Measurements from ENCODE around the gene ADAP2. TPM values are rescaled to one million over a fixed set of nuclear protein-coding genes. Genes with fewer than 3 reads are reported as not detected.
"Not testable (repeated sequence)": the region's sequence is repeated elsewhere in the genome, so short reads cannot be mapped to it uniquely, and the experiment has no call there.

The ADAP2 gene
- polyA plus RNA-seq, 1 donor = 4.9 TPM

- H3K4me1 ChIP-seq (ENCODE audit: control insufficient read depth, insufficient read depth, low read length); H3K9me3 ChIP-seq (ENCODE audit: control insufficient read depth, low read depth, low read length); H3K4me3 ChIP-seq (ENCODE audit: low read length); H3K27me3 ChIP-seq (ENCODE audit: control insufficient read depth, insufficient read depth, low read length); H3K36me3 ChIP-seq (ENCODE audit: control insufficient read depth, insufficient read depth, low read length); H3K27ac ChIP-seq (ENCODE audit: low read length); DNase-seq: not testable (repeated sequence)
- WGBS (ENCODE audit: insufficient coverage, low lambda C conversion rate) = no CpG with 5 or more reads among the region's 3 CpGs
Measured at GRCh38 chr17:30929861-30930260, 8.1 kb downstream of the ADAP2 start.

DNA sequence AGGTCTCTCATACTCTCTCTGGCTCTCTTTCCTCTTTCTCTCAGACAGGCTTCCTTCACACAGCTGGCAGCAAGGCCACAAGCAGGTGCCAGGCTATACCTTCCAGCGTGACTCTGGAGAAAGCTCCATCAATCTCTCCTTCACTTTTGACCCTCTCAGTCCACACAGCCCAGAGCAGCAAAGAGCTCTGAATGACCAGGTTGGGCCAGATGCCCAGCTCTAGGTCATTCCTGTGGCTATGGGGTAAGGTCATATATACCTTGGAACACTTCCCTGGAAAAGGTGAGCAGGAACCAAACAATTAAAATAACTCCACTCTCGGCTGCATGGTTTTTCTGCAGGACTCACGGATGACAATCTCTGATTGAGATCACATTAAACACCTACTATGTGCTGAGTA lies 8.8 kb downstream of the ADAP2 start:
- H3K36me3 ChIP-seq (ENCODE audit: control insufficient read depth, insufficient read depth, low read length) = no peaks in the 10 kb centered on the region
- H3K27ac ChIP-seq (ENCODE audit: low read length) = no peak overlapping the region
- no peak for DNase-seq
- no peaks in the 10 kb centered on the region for H3K4me1 ChIP-seq (ENCODE audit: control insufficient read depth, insufficient read depth, low read length)
- H3K9me3 ChIP-seq (ENCODE audit: control insufficient read depth, low read depth, low read length) = no peaks in the 10 kb centered on the region
- WGBS (ENCODE audit: insufficient coverage, low lambda C conversion rate) = no CpG with 5 or more reads among the region's 3 CpGs
- H3K4me3 ChIP-seq (ENCODE audit: low read length) = no peak overlapping the region
- peaks cover 2% of the 10 kb centered on the region for H3K27me3 ChIP-seq (ENCODE audit: control insufficient read depth, insufficient read depth, low read length)

- no CpG with 5 or more reads among the region's 8 CpGs for WGBS (ENCODE audit: insufficient coverage, low lambda C conversion rate)
Measured at GRCh38 chr17:30931582-30931981, 9.8 kb downstream of the ADAP2 start.

GRCh38 chr17:30933966-30934365 lies 12.2 kb downstream of the ADAP2 start:
- Histone ChIP-seq H3K4me1 (ENCODE audit: control insufficient read depth, insufficient read depth, low read length) (no peaks in the 10 kb centered on the region), H3K9me3 (ENCODE audit: control insufficient read depth, low read depth, low read length) (no peaks in the 10 kb centered on the region), H3K36me3 (ENCODE audit: control insufficient read depth, insufficient read depth, low read length) (no peaks in the 10 kb centered on the region), H3K27me3 (ENCODE audit: control insufficient read depth, insufficient read depth, low read length) (no peaks in the 10 kb centered on the region), H3K27ac (ENCODE audit: low read length) (no peak overlapping the region), H3K4me3 (ENCODE audit: low read length) (no peak overlapping the region)
- DNase-seq = no peak
- WGBS (ENCODE audit: insufficient coverage, low lambda C conversion rate) = no CpG with 5 or more reads among the region's 5 CpGs

More at GRCh38 chr17:30931582-30931981, 9.8 kb downstream of the ADAP2 start:
- not testable (repeated sequence) for H3K27ac ChIP-seq (ENCODE audit: low read length); H3K4me1 ChIP-seq (ENCODE audit: control insufficient read depth, insufficient read depth, low read length); H3K4me3 ChIP-seq (ENCODE audit: low read length); DNase-seq; H3K27me3 ChIP-seq (ENCODE audit: control insufficient read depth, insufficient read depth, low read length); H3K9me3 ChIP-seq (ENCODE audit: control insufficient read depth, low read depth, low read length); H3K36me3 ChIP-seq (ENCODE audit: control insufficient read depth, insufficient read depth, low read length)

DNA sequence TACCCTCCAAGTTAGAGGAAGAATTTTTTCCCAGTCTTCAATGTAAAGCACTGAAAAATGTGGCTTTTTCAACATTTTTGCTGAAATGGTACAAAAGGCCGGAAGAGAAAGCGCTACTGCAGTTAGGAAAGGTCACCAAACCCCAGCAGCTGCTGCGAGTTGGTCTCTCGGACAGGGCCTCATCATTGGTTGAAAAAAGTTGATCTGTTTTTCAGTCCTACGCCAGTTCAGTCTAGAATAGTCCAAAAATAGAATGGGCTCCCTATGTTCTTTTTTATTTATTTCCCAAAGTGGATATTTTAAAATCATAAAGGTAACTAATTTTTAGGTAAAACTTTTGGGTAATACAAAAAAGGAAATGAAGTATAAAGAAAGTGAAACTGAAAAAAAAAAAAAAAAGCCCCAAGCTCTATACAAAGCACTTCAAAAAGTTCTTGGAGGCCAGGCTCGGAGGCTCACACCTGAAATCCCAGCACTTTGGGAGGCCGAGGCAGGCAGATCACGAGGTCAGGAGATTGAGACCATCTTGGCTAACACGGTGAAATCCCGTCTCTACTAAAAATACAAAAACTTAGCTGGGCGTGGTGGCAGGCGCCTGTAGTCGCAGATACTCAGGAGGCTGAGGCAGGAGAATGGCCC lies 17.4 kb downstream of the ADAP2 start:
- H3K4me1 ChIP-seq (ENCODE audit: control insufficient read depth, insufficient read depth, low read length) = no peaks in the 10 kb centered on the region
- no peaks in the 10 kb centered on the region for H3K36me3 ChIP-seq (ENCODE audit: control insufficient read depth, insufficient read depth, low read length)
- no peaks in the 10 kb centered on the region for H3K9me3 ChIP-seq (ENCODE audit: control insufficient read depth, low read depth, low read length)
- H3K27ac ChIP-seq (ENCODE audit: low read length) = no peak overlapping the region
- H3K27me3 ChIP-seq (ENCODE audit: control insufficient read depth, insufficient read depth, low read length) = no peaks in the 10 kb centered on the region
- DNase-seq = no peak
- no peak overlapping the region for H3K4me3 ChIP-seq (ENCODE audit: low read length)
- WGBS (ENCODE audit: insufficient coverage, low lambda C conversion rate) = 83% methylated on average over 1 of the region's 13 CpGs

DNA sequence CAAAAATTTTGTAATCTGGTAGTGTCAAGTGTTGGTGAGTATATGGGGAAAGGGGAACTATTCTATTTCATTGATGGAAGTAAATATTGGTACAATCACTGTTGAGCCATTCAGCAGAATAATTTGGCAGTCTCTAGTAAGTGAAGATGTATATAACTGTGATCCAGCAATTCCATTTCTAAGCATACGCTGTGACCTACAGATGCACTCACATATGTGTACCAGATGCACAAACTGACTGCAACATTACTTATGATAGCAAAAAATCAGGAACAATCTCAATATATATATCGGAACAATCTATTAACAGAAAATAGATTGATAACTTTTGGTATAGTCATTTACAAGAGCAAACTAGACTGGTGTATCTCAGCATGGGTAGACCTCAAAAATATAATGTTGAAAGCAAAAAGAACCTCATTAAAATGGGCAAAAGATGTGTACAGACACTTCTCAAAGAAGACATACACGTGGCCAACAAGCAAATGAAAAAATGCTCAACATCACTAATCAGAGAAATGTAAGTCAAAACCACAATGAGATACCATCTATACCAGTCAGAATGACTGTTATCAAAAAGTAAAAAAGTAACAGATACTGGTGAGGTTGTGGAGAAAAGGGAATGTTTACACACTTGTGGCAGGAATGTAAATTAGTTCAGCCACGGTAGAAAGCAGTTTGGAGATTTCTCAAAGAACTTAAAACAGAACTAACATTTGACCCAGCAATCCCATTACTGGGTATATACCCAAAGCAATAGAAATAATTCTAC lies 20.7 kb downstream of the ADAP2 start:
- 50% methylated on average over 2 of the region's 4 CpGs for WGBS (ENCODE audit: insufficient coverage, low lambda C conversion rate)
- H3K4me1 ChIP-seq (ENCODE audit: control insufficient read depth, insufficient read depth, low read length) = no peaks in the 10 kb centered on the region
- H3K36me3 ChIP-seq (ENCODE audit: control insufficient read depth, insufficient read depth, low read length) = no peaks in the 10 kb centered on the region
- no peaks in the 10 kb centered on the region for H3K9me3 ChIP-seq (ENCODE audit: control insufficient read depth, low read depth, low read length)
- DNase-seq = no peak
- no peak overlapping the region for H3K4me3 ChIP-seq (ENCODE audit: low read length)
- H3K27ac ChIP-seq (ENCODE audit: low read length) = no peak overlapping the region
- H3K27me3 ChIP-seq (ENCODE audit: control insufficient read depth, insufficient read depth, low read length) = no peaks in the 10 kb centered on the region

GRCh38 chr17:30947796-30948195 lies 26.1 kb downstream of the ADAP2 start:
- no peak overlapping the region for H3K27ac ChIP-seq (ENCODE audit: low read length)
- no peaks in the 10 kb centered on the region for H3K36me3 ChIP-seq (ENCODE audit: control insufficient read depth, insufficient read depth, low read length)
- no peak for DNase-seq
- peaks cover 11% of the 10 kb centered on the region for H3K4me1 ChIP-seq (ENCODE audit: control insufficient read depth, insufficient read depth, low read length)
- no peaks in the 10 kb centered on the region for H3K27me3 ChIP-seq (ENCODE audit: control insufficient read depth, insufficient read depth, low read length)
- 100% methylated on average over 2 of the region's 5 CpGs for WGBS (ENCODE audit: insufficient coverage, low lambda C conversion rate)
- no peak overlapping the region for H3K4me3 ChIP-seq (ENCODE audit: low read length)
- no peaks in the 10 kb centered on the region for H3K9me3 ChIP-seq (ENCODE audit: control insufficient read depth, low read depth, low read length)

DNA sequence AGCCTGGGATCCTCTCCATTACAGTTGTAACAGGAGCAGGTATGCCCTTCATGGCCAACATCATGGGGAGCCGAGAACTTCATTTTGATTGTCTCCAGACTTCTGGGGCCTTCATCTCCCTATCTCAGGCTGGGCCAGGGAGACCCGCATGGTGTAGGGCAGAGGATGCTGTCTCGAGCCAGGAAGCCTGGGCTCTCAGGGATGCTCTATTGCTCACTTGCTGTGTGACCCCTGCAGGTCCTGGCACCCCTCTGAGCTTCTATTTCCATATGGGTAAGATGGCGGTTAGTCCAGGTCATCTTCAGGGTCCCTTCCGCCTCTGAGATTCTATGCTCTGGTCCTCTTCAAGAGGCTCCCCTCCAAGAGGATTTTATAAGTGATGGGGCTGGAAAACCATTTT lies 28.4 kb downstream of the ADAP2 start:
- Histone ChIP-seq H3K27ac (ENCODE audit: low read length) (peak overlapping the region; percentile 90), H3K4me3 (ENCODE audit: low read length) (no peak overlapping the region), H3K27me3 (ENCODE audit: control insufficient read depth, insufficient read depth, low read length) (no peaks in the 10 kb centered on the region), H3K4me1 (ENCODE audit: control insufficient read depth, insufficient read depth, low read length) (peaks cover 11% of the 10 kb centered on the region), H3K36me3 (ENCODE audit: control insufficient read depth, insufficient read depth, low read length) (no peaks in the 10 kb centered on the region), H3K9me3 (ENCODE audit: control insufficient read depth, low read depth, low read length) (no peaks in the 10 kb centered on the region)
- no peak for DNase-seq
- no CpG with 5 or more reads among the region's 5 CpGs for WGBS (ENCODE audit: insufficient coverage, low lambda C conversion rate)

- Histone ChIP-seq H3K4me1 (ENCODE audit: control insufficient read depth, insufficient read depth, low read length) (peaks cover 11% of the 10 kb centered on the region), H3K27ac (ENCODE audit: low read length) (peak overlapping the region; percentile 90), H3K27me3 (ENCODE audit: control insufficient read depth, insufficient read depth, low read length) (no peaks in the 10 kb centered on the region), H3K4me3 (ENCODE audit: low read length) (no peak overlapping the region), H3K36me3 (ENCODE audit: control insufficient read depth, insufficient read depth, low read length) (no peaks in the 10 kb centered on the region), H3K9me3 (ENCODE audit: control insufficient read depth, low read depth, low read length) (no peaks in the 10 kb centered on the region)
- peak; percentile 97 to 99 for DNase-seq
- WGBS (ENCODE audit: insufficient coverage, low lambda C conversion rate) = no CpG with 5 or more reads among the region's 9 CpGs
Measured at GRCh38 chr17:30950669-30951399, 29.1 kb downstream of the ADAP2 start.

- Histone ChIP-seq H3K4me3 (ENCODE audit: low read length) (no peak overlapping the region), H3K36me3 (ENCODE audit: control insufficient read depth, insufficient read depth, low read length) (no peaks in the 10 kb centered on the region), H3K27me3 (ENCODE audit: control insufficient read depth, insufficient read depth, low read length) (no peaks in the 10 kb centered on the region), H3K27ac (ENCODE audit: low read length) (no peak overlapping the region), H3K4me1 (ENCODE audit: control insufficient read depth, insufficient read depth, low read length) (peaks cover 11% of the 10 kb centered on the region), H3K9me3 (ENCODE audit: control insufficient read depth, low read depth, low read length) (no peaks in the 10 kb centered on the region)
- WGBS (ENCODE audit: insufficient coverage, low lambda C conversion rate) = no CpG with 5 or more reads among the region's 9 CpGs
- no peak for DNase-seq
Measured at GRCh38 chr17:30952638-30953393, 31.1 kb downstream of the ADAP2 start.
